Smooth muscle cell (in vitro differentiated cells): ENCODE data around the gene GAMT. TPM values are rescaled to one million over a fixed set of nuclear protein-coding genes. Genes with fewer than 3 reads are reported as not detected.

Experiments used
- DNase-seq: peaks from one replicate; lab custom pipeline; 2025; ENCODE audit not compliant: unreplicated experiment; lab: John Stamatoyannopoulos, UW
- H2AFZ ChIP-seq: fragments of 200-600 bp; sonication (generic); 2 replicates; pipeline ENCODE4 v1.6.0; 2016; ENCODE audit warnings: antibody characterized with exemption, low read depth, mild to moderate bottlenecking
- H3F3A ChIP-seq: fragments of 200-600 bp; sonication (generic); 2 replicates; pipeline ENCODE4 v1.6.0; 2017; ENCODE audit warnings: antibody characterized with exemption, low read depth
- H3K27ac ChIP-seq: fragments of 200-600 bp; sonication (generic); 2 replicates; pipeline ENCODE4 v1.5.1; 2016; ENCODE audit warnings: low read depth, mild to moderate bottlenecking
- H3K27me3 ChIP-seq: fragments of 200-600 bp; sonication (generic); 2 replicates; pipeline ENCODE4 v1.6.1; 2016; ENCODE audit warnings: low read depth, mild to moderate bottlenecking
- H3K36me3 ChIP-seq: fragments of 200-600 bp; sonication (generic); 2 replicates; pipeline ENCODE4 v1.5.1; 2016; ENCODE audit warnings: low read depth
- H3K4me1 ChIP-seq: fragments of 200-600 bp; sonication (generic); 2 replicates; pipeline ENCODE4 v1.5.1; 2016; ENCODE audit warnings: low read depth
- H3K4me2 ChIP-seq: fragments of 200-600 bp; sonication (generic); 2 replicates; pipeline ENCODE4 v1.6.0; 2016; ENCODE audit warnings: mild to moderate bottlenecking
- H3K4me3 ChIP-seq: fragments of 200-600 bp; sonication (generic); 2 replicates; pipeline ENCODE4 v1.5.1; 2016; ENCODE audit warnings: mild to moderate bottlenecking
- H3K79me2 ChIP-seq: fragments of 200-600 bp; sonication (generic); 2 replicates; pipeline ENCODE4 v1.6.0; 2016; ENCODE audit warnings: low read depth, mild to moderate bottlenecking
- H3K9ac ChIP-seq: fragments of 200-600 bp; sonication (generic); 2 replicates; pipeline ENCODE4 v1.6.0; 2016; ENCODE audit warnings: low read depth
- H3K9me3 ChIP-seq: fragments of 200-600 bp; sonication (generic); replicated peaks from 2 replicates; pipeline ENCODE4 v1.5.1; 2016; ENCODE audit warnings: low read depth
- H4K20me1 ChIP-seq: fragments of 200-600 bp; sonication (generic); 2 replicates; pipeline ENCODE4 v1.6.0; 2016; ENCODE audit warnings: low read depth
- CTCF ChIP-seq: fragments of 200-600 bp; sonication (generic); IDR thresholded peaks from 2 replicates; pipeline ENCODE4 v1.5.1; 2017; ENCODE audit warnings: borderline replicate concordance, mild to moderate bottlenecking, antibody characterized with exemption; ENCODE audit not compliant: insufficient read depth, poor library complexity, severe bottlenecking
- WGBS: methylation state at CpG from one replicate; pipeline ENCODE4 v1.1.7; 2016; ENCODE audit warnings: low lambda C conversion rate; 5-methylcytosine and 5-hydroxymethylcytosine counted together
- polyA plus RNA-seq: library from polyadenylated mRNA; unstranded; fragments of >200 nt; fragmentation: Nextera tagmentation; extraction: Ambion mirVana; gene quantifications from 2 replicates; pipeline ENCODE4 v1.2.1, GENCODE V29; 2016
- total RNA-seq: library from RNA; depleted of rRNA; stranded (reverse); fragments of >200 nt; gene quantifications from 2 replicates; pipeline ENCODE4 v1.2.3, GENCODE V29; 2014

GAMT gene
- total and polyA plus RNA-seq, 2 experiments from 2014 or later = 22.3 to 35.2 TPM

DNA sequence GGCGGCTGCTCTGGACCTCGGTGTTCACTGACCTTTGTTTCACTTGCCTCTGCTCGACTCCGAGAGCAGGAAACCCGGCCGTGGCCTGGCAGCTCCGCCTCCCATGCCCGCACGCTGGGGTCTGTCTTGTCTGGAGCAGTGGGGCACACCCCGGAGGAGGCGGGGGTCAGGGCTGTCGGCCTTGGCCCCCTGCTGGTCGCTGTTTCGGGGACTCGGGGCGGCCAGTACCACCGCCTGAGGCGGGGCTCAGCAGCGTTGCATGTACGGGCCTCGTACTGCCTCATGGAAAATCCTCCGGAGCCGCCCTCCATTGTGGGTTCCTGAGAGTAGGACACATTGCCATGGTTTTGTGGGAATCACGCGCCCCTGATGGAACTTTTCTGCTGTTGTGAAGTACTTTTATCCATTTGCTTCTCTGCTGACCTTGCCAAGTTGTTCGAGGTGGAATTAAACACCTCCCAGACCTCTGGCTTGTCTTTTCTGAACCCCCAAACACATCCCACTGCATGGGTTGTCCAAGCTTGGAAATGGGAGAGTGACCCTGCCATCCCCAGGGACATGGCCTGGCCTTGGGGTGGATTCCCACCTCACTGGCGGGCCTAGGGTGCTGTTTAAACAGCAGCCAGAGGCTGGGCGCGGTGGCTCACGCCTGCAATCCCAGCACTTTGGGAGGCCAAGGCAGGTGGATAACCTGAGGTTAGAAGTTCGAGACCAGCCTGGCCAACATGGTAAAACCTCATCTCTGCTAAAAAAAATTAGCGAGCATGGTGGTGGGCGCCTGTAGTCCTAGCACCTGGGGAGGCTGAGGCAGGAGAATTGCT lies 23.2 kb downstream of the GAMT start:
- Histone ChIP-seq H3K9me3 (no peaks in the 10 kb centered on the region), H4K20me1 (peaks cover 5% of the 10 kb centered on the region), H3K4me2 (no peak overlapping the region), H3K27ac (no peak overlapping the region), H3F3A (peaks cover 9% of the 10 kb centered on the region), H3K79me2 (no peaks in the 10 kb centered on the region), H3K36me3 (no peaks in the 10 kb centered on the region), H3K4me1 (peaks cover 8% of the 10 kb centered on the region), H2AFZ (no peak overlapping the region), H3K27me3 (no peaks in the 10 kb centered on the region), H3K4me3 (no peak overlapping the region), H3K9ac (no peak overlapping the region)
- DNase-seq = no peak
- TF ChIP-seq CTCF = no peak
- 96% methylated on average over 33 of the region's 33 CpGs for WGBS

DNA sequence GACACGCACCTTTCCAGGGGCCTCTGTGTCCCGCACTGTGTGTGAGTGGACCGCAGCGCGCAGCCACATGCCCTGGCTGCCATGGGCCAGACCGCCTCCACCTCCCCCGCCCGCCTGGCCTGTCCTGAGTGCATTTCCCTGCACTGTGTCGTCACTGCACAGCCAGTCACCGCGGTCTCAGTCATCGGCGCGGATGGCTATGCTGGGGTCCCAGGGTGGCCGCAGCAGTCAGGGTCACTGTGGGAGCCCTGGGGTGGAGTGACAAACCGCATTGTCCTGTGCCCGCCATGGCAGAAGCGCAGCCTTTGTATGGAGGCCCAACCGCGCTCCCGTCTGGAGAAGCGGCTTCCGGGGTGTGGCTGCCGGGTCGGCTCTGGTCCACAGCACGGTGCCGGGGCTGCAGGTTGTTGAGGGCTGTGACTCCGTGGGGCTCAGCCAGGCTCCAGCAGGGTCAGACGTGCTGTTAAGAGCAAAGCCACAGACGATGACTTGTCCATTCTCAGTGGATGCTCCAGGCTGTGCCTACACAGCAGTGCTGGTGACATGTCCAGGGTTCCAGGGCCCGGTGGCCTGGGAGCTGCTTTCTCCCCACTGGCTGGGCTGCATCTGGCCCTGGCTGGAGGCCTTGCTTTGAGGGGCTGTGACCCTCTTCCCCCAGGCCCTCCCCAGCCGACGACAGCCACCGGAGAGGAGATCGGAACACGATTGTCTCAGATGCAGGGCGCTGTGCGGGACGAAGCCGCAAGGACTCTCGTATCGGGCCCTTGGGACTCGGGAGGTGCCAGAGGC lies 24.0 kb downstream of the GAMT start:
- no peaks in the 10 kb centered on the region for H3K36me3 ChIP-seq
- H3K9ac ChIP-seq = no peak overlapping the region
- TF ChIP-seq CTCF = no peak
- H3F3A ChIP-seq = peaks cover 11% of the 10 kb centered on the region
- H3K4me1 ChIP-seq = peaks cover 8% of the 10 kb centered on the region
- H3K79me2 ChIP-seq = no peaks in the 10 kb centered on the region
- H4K20me1 ChIP-seq = no peaks in the 10 kb centered on the region
- no peaks in the 10 kb centered on the region for H3K27me3 ChIP-seq
- H3K4me3 ChIP-seq = no peak overlapping the region
- no peak overlapping the region for H3K4me2 ChIP-seq
- H3K9me3 ChIP-seq = no peaks in the 10 kb centered on the region
- no peak for DNase-seq
- H3K27ac ChIP-seq = no peak overlapping the region
- 98% methylated on average over 42 of the region's 43 CpGs for WGBS
- H2AFZ ChIP-seq = no peak overlapping the region

DNA sequence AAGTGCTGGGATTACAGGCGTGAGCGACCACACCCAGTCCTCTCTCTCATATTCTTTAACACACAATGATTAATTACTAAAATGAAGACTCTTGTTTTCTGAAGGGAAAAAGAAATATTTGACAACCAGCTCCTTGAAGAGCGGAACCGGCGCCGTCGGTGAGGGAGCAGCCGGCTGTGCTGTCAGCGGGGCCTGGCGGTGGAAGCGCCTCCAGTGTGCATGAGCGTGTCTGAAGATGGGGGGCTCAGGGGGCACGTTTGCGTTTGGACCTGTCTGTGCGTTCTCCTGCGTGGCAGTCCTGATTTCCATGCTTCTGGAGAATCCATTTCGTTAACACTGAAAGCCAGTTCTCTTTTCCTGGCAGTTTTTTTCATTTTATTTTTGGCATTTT lies 24.9 kb downstream of the GAMT start:
- Histone ChIP-seq H2AFZ (no peak overlapping the region), H3K27me3 (no peaks in the 10 kb centered on the region), H3K4me2 (no peak overlapping the region), H3K4me3 (no peak overlapping the region), H3K4me1 (peaks cover 5% of the 10 kb centered on the region), H3K27ac (no peak overlapping the region), H3F3A (peaks cover 7% of the 10 kb centered on the region), H3K9me3 (no peaks in the 10 kb centered on the region), H4K20me1 (no peaks in the 10 kb centered on the region), H3K9ac (no peak overlapping the region), H3K79me2 (no peaks in the 10 kb centered on the region), H3K36me3 (no peaks in the 10 kb centered on the region)
- WGBS = over 99% methylated on average over 17 of the region's 17 CpGs
- TF ChIP-seq CTCF = no peak
- DNase-seq = no peak
